Keratinocyte (primary cell): ENCODE results near the gene NLGN1. TPM values are rescaled to one million over a fixed set of nuclear protein-coding genes. Genes with fewer than 3 reads are reported as not detected.

Experiments
- DNase-seq: peaks from one replicate; pipeline ENCODE4 v3.0.0-alpha.2; 2011; ENCODE audit warnings: low read depth, missing footprints, low spot score
- FAIRE-seq: peaks from 2 replicates; lab custom pipeline; 2011; peaks lifted over from hg19 to GRCh38; lab: Jason Lieb, UNC
- H2AFZ ChIP-seq: 2 replicates; pipeline ENCODE4 v1.6.0; 2012; ENCODE audit warnings: low read length, control low read depth, inconsistent platforms; ENCODE audit not compliant: control insufficient read depth
- H3K27ac ChIP-seq: 2 replicates; pipeline ENCODE4 v1.5.1; 2011; ENCODE audit warnings: low read length; ENCODE audit not compliant: control insufficient read depth, insufficient read depth
- H3K27me3 ChIP-seq: 3 replicates; pipeline ENCODE4 v1.6.0; 2011; ENCODE audit warnings: low read length; ENCODE audit not compliant: control insufficient read depth, insufficient read depth; ENCODE audit errors: extremely low read depth
- H3K36me3 ChIP-seq, 2 experiments: 2 replicates in 1 of 2; 3 replicates in 1 of 2; pipeline ENCODE4 v1.5.1; 2011; ENCODE audit warnings: low read length in 2 of 2, mild to moderate bottlenecking in 1 of 2; ENCODE audit not compliant: control insufficient read depth in 2 of 2, insufficient read depth in 2 of 2; ENCODE audit errors: extremely low read depth in 1 of 2
- H3K4me1 ChIP-seq: 3 replicates; pipeline ENCODE4 v1.5.1; 2011; ENCODE audit warnings: low read length; ENCODE audit not compliant: control insufficient read depth, insufficient read depth; ENCODE audit errors: extremely low read depth
- H3K4me2 ChIP-seq: 3 replicates; pipeline ENCODE4 v1.6.0; 2011; ENCODE audit warnings: low read depth, low read length; ENCODE audit not compliant: control insufficient read depth, insufficient read depth; ENCODE audit errors: extremely low read depth
- H3K4me3 ChIP-seq, 3 experiments: fragments of 200-600 bp in 1 of 3; sonication (generic) in 1 of 3; 2 replicates in 2 of 3; 3 replicates in 1 of 3; pipeline ENCODE4 v1.5.1; 2011 to 2016; ENCODE audit warnings: low read length in 3 of 3, mild to moderate bottlenecking in 3 of 3, control low read depth in 2 of 3, inconsistent platforms in 1 of 3, low read depth in 1 of 3, mixed read lengths in 1 of 3, mixed run types in 1 of 3, moderate library complexity in 1 of 3; ENCODE audit not compliant: control insufficient read depth in 2 of 3, insufficient read depth in 2 of 3; ENCODE audit errors: extremely low read depth in 1 of 3
- H3K79me2 ChIP-seq: 2 replicates; pipeline ENCODE4 v1.6.0; 2012; ENCODE audit warnings: low read length; ENCODE audit not compliant: control insufficient read depth, insufficient read depth
- H3K9ac ChIP-seq: 3 replicates; pipeline ENCODE4 v1.6.0; 2011; ENCODE audit warnings: low read length; ENCODE audit not compliant: control insufficient read depth, insufficient read depth; ENCODE audit errors: extremely low read depth
- H3K9me1 ChIP-seq: 3 replicates; pipeline ENCODE4 v1.6.0; 2011; ENCODE audit warnings: low read length; ENCODE audit not compliant: control insufficient read depth, insufficient read depth; ENCODE audit errors: extremely low read depth
- H3K9me3 ChIP-seq: 2 replicates; pipeline ENCODE4 v1.5.1; 2012; ENCODE audit warnings: low read depth, low read length; ENCODE audit not compliant: control insufficient read depth
- H4K20me1 ChIP-seq: 3 replicates; pipeline ENCODE4 v1.6.0; 2011; ENCODE audit warnings: low read length; ENCODE audit not compliant: control insufficient read depth, insufficient read depth; ENCODE audit errors: extremely low read depth
- CTCF ChIP-seq, 3 experiments: IDR thresholded peaks in 1 of 3; conservative IDR thresholded peaks in 1 of 3; optimal IDR thresholded peaks in 1 of 3; 2 replicates in 2 of 3; 3 replicates in 1 of 3; pipeline versions ENCODE3 to v1.5.1; 2011; ENCODE audit warnings: low read length in 3 of 3, mild to moderate bottlenecking in 3 of 3, moderate library complexity in 2 of 3, control low read depth in 1 of 3, inconsistent platforms in 1 of 3; ENCODE audit not compliant: insufficient read depth in 2 of 3; ENCODE audit errors: extremely low read depth in 1 of 3
- EZH2 ChIP-seq: IDR thresholded peaks from one replicate; pipeline ENCODE4 v1.6.1; 2012; ENCODE audit warnings: inconsistent platforms, mild to moderate bottlenecking, low read length, moderate library complexity
- dilution Hi-C: fragments of 300-500 bp; cut with MboI; formaldehyde crosslinking; loops from one replicate; pipeline ENCODE4 v1.7.0; 2020; ENCODE audit warnings: low sequenced_read_pairs; ENCODE audit not compliant: extremely low pct_ligation_motif_present
- polyA plus RNA-seq, 5 experiments: library from polyadenylated mRNA; depleted of rRNA in 3 of 5; stranded (reverse) in 3 of 5; stranded (forward) in 1 of 5; unstranded in 1 of 5; fragments of >200 nt; gene quantifications; 1 replicate in 1 of 5; 2 replicates in 3 of 5; 3 replicates in 1 of 5; pipeline versions ENCODE4 v1.2.1 to v1.2.3, GENCODE V29; 2011 to 2012; ENCODE audit warnings: missing spikeins in 2 of 5, low read depth in 1 of 5, low replicate concordance in 1 of 5

NLGN1 gene
- polyA plus RNA-seq, 1 donor (not counting 4 experiments of a cell fraction or from before 2014, with no cell fraction given), result not detected

DNA sequence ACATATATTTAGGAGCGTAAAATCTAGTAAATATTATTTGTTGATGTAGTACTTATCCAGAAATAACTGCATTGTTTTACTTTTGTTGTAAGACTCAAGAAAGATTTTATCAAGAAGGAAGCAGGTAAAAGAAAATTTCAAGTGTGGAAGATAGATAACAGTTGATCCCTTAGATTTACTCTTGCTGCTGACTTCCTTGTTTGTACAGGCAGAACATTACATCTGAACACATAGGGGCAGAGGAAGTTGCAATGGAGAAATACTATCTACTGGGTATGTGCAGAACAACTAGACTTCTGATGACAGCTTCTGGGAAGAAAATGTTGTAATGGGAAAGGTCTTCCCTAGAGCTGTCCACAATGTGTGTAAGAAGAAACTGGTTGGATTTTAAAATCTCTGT lies 350.6 kb downstream of the NLGN1 start:
- TF ChIP-seq CTCF (optimal IDR thresholded peaks at IDR 0.05 in 1 of 3, IDR thresholded peaks at IDR 0.05 in 1 of 3, conservative IDR thresholded peaks at IDR 0.05 in 1 of 3; ENCODE audit: extremely low read depth in 1 of 3, insufficient read depth in 2 of 3, low read length in 3 of 3) (no peak), EZH2 (no peak)
- H3K36me3 ChIP-seq, result no peaks in the 10 kb centered on the region
- no peak overlapping the region for H3K27ac ChIP-seq
- no peak overlapping the region for H2AFZ ChIP-seq
- H3K4me1 ChIP-seq, result peaks cover 2% of the 10 kb centered on the region
- dilution Hi-C loops, result no loop called here
- H3K9ac ChIP-seq, result no peak overlapping the region
- no peaks in the 10 kb centered on the region for H4K20me1 ChIP-seq
- no peak overlapping the region for H3K4me2 ChIP-seq
- no peak for DNase-seq
- no peaks in the 10 kb centered on the region for H3K9me1 ChIP-seq
- H3K79me2 ChIP-seq, result no peaks in the 10 kb centered on the region
- H3K4me3 ChIP-seq, result no peak overlapping the region
- FAIRE-seq, result no peak
- H3K9me3 ChIP-seq, result no peaks in the 10 kb centered on the region
- no peaks in the 10 kb centered on the region for H3K27me3 ChIP-seq

GRCh38 chr3:173750095-173750494 lies 352.6 kb downstream of the NLGN1 start:
- no peaks in the 10 kb centered on the region for H3K9me3 ChIP-seq
- DNase-seq (no peak), FAIRE-seq (no peak)
- no peak for TF ChIP-seq EZH2
- H3K27ac ChIP-seq, result no peak overlapping the region
- no peaks in the 10 kb centered on the region for H3K4me1 ChIP-seq
- H3K4me2 ChIP-seq, result no peak overlapping the region
- H3K27me3 ChIP-seq, result no peaks in the 10 kb centered on the region
- dilution Hi-C loops, result no loop called here
- H3K9me1 ChIP-seq, result no peaks in the 10 kb centered on the region
- H3K36me3 ChIP-seq, result no peaks in the 10 kb centered on the region
- H3K9ac ChIP-seq, result no peak overlapping the region
- no peaks in the 10 kb centered on the region for H3K79me2 ChIP-seq
- no peak overlapping the region for H2AFZ ChIP-seq
- no peaks in the 10 kb centered on the region for H4K20me1 ChIP-seq
- H3K4me3 ChIP-seq, result no peak overlapping the region

- no peak overlapping the region for H2AFZ ChIP-seq
- H3K27ac ChIP-seq, result no peak overlapping the region
- H3K9ac ChIP-seq, result no peak overlapping the region
- no peak for FAIRE-seq
- dilution Hi-C loops, result no loop called here
- H4K20me1 ChIP-seq, result no peaks in the 10 kb centered on the region
- H3K27me3 ChIP-seq, result no peaks in the 10 kb centered on the region
- H3K79me2 ChIP-seq, result no peaks in the 10 kb centered on the region
- no peaks in the 10 kb centered on the region for H3K4me1 ChIP-seq
- TF ChIP-seq EZH2, result no peak
- no peak for TF ChIP-seq CTCF (optimal IDR thresholded peaks at IDR 0.05 in 1 of 3, IDR thresholded peaks at IDR 0.05 in 1 of 3, conservative IDR thresholded peaks at IDR 0.05 in 1 of 3; ENCODE audit: extremely low read depth in 1 of 3, insufficient read depth in 2 of 3, low read length in 3 of 3)
- no peaks in the 10 kb centered on the region for H3K36me3 ChIP-seq
- no peaks in the 10 kb centered on the region for H3K9me1 ChIP-seq
- no peak for DNase-seq
- H3K9me3 ChIP-seq, result no peaks in the 10 kb centered on the region
- no peak overlapping the region for H3K4me3 ChIP-seq
- H3K4me2 ChIP-seq, result no peak overlapping the region
Observed at GRCh38 chr3:173750591-173750990, 353.0 kb downstream of the NLGN1 start.
